Fibroblast of skin of abdomen (primary cell): ENCODE data around the gene PACS2.

Experiments used
- DNase-seq: peaks from one replicate; pipeline ENCODE4 v3.0.0-alpha.2; 2013

PACS2 gene

GRCh38 chr14:105423488-105424195 lies 109.1 kb downstream of the PACS2 start:
- no peak for DNase-seq

DNA sequence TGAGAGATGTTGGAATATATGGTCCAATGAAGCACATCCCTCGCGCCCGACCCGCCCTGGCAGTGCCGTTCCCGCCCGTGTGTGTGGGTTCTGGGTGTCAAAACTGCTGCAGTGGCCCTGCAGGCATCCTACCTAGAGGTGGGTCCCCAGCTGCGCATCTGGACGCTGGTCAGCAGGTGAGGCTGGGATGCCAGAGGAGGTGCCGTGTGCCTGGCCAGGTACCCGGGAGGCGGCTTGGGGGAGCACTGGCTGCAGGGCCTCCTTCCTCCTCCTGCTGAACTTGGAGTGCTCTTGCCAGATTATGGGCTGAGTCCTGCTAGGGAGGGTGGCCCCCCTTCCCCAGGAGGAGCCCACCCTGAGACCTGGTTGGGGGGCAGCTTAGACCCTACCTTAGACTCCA lies 110.3 kb downstream of the PACS2 start:
- DNase-seq: no peak

GRCh38 chr14:105425823-105426247 lies 111.3 kb downstream of the PACS2 start:
- DNase-seq: no peak

DNA sequence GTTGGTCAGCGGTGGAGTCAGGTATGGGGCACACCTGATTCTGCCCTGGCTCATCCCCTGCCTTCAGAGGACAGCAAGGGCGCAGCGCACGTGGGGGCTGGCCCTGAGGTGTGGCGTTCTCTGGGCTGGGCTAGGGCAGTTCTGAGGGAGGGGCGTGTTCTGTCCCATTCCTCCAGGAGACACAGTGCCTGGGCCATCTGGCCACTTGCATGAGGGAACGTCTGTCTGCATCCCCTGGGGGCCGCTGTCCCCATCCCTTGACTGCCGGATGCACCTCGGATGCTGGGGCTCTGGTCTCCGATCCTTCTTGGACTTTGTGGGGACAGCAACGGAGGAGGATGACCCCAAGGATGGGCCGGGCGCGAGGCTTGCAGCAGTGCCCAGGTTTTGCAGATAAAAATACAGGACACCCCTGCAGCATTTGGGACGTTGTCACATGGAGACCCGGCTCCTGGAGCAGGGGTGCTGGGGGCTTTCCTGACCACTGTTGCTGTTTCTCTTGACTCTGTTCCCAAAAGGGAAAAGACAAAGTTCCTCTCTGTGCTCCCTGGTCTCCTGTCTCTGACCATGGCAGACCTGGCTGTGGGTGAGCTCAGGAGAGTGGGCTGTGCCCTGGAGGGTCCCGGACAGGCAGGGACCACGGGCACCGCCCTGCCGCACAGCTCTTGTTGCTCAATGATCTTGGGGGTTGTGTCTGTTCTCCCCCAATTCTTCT lies 112.0 kb downstream of the PACS2 start:
- DNase-seq: no peak

GRCh38 chr14:105427412-105427811 lies 112.9 kb downstream of the PACS2 start:
- no peak for DNase-seq

- DNase-seq: no peak
These were observed 113.5 kb downstream of the PACS2 start for GRCh38 chr14:105427936-105428485.

GRCh38 chr14:105430042-105430441 lies 115.5 kb downstream of the PACS2 start:
- DNase-seq: no peak

DNA sequence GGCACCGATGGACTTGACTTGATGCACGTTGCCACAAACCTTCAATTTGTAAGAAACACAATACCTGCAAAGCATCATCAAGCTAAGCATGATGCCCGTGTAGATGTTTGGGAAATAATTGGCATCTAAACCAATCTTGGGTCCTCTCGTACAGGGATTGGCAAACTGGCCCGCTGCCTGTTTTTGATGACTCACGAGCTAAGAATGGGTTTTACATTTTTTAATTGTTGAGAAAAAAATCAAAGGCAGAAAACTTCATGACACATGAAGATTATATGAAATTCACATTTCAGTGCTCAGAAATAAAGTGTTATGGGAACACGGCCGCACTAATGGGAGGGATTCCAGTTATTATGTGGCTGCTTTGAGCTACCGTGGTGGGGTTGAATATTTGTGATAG lies 116.0 kb downstream of the PACS2 start:
- peak; percentile 63 for DNase-seq

DNA sequence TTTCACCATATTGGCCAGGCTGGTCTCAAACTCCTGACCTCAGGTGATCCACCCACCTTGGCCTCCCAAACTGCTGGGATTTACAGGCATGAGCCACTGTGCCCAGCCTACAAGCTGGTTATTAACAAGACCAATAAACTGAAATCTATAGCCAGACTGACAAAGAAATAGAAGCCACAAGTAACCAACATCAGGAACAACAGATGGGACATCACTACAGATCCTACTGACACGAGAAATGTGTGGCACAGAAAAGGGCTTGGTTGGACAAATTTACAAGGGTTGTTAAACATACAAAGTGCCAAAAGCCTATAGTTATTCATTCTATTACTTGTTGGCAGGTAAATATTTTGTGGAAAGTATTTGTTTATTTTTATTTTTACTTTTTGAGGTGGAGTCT lies 116.7 kb downstream of the PACS2 start:
- no peak for DNase-seq

- DNase-seq: peak; percentile 20
These were observed 118.1 kb downstream of the PACS2 start for GRCh38 chr14:105432657-105433056.

GRCh38 chr14:105433161-105433605 lies 118.6 kb downstream of the PACS2 start:
- no peak for DNase-seq

GRCh38 chr14:105436402-105436801 lies 121.9 kb downstream of the PACS2 start:
- no peak for DNase-seq

GRCh38 chr14:105436891-105437722 lies 122.6 kb downstream of the PACS2 start:
- no peak for DNase-seq

- DNase-seq: no peak
These were observed 123.4 kb downstream of the PACS2 start for GRCh38 chr14:105437723-105438500.

DNA sequence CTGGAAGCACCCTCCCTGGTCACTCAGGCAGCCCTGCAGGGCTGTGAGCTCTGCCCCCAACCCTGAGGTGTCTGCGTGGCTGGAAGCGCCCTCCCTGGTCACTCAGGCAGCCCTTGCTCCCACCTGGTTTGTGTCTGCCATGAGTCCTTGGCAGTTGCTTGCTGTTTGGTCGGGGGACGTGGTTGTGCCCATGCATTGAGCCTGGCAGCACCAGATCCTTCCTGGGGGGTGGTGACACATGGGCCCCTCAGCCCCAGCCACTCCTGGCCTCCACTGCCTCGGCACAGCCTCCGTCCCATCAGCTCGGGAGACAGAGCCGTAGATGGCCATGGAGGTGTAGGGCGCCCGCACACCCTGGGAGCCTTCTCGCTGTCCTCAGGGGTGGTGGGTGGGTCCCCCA lies 124.6 kb downstream of the PACS2 start:
- no peak for DNase-seq

GRCh38 chr14:105439710-105440553 lies 125.4 kb downstream of the PACS2 start:
- DNase-seq: no peak

DNA sequence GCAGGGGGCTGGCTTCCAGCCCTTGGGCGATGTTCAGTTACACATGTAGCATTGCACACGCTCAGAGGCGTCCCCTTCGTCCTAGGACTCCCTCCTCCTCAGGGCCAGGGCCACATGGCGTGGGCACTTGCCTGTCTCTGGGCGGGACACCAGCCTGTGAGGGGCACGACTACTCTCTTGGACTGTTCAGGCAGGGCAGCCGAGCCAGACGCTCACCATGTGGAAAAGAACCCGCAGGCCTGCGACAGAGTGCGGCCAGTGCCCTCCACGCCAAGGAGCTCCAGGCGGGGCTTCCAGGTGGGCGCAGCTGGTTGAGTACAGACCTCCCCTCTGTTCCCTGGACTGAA lies 126.0 kb downstream of the PACS2 start:
- no peak for DNase-seq

- no peak for DNase-seq
These were observed 126.4 kb downstream of the PACS2 start for GRCh38 chr14:105440992-105441391.

DNA sequence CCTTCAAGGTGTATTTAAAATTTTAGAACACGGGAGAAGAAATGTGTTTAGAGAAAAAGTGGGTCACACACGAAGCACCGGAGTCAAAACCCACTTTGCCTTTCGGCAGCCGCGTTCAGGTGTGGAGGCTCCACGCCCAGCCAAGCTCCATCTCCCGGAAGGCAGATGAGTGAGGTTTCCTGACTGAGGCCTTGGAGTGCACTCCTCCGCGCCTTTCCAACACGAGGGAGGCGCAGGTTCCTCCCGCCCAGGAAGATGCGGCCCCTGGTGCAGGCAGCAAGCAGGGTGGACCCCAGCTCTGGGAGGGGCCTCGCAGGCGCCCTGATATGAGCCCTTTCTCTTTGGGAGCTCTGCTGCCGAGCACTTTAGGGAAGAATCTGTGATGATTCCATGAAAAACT lies 127.6 kb downstream of the PACS2 start:
- DNase-seq: no peak

DNA sequence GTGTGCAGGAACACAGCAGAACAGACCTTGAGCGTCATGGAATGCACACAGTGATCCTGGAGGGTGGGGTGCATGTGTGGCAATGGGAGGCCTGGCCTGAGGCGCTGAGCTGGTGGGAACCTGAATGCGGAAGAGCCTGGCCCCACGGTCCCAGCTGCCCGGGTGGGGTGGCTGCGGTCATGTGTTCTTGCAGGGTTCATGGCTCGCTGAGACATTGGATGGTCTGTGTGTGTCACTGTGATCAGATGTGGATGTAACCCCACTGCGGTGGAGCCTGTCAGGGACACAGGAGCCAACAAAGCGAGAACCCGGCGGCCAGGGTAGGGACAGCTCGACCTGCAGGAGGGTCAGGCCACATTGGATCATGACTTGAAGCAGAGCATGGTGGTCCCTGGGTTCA lies 128.3 kb downstream of the PACS2 start:
- no peak for DNase-seq

- no peak for DNase-seq
These were observed 130.3 kb downstream of the PACS2 start for GRCh38 chr14:105444859-105445258.
